Naive thymus-derived CD8-positive, alpha-beta T cell (primary cell): ENCODE data around the gene AAK1. TPM values are rescaled to one million over a fixed set of nuclear protein-coding genes. Genes with fewer than 3 reads are reported as not detected.

Source experiments
- ATAC-seq, 2 donors: fragments of 150-1000 bp; cut with Tn5 transposase in 1 of 2; sonication (Bioruptor Pico), chemical (Tn5 transposase) in 1 of 2; 1 replicate in 1 of 2; 2 replicates in 1 of 2; pipeline ENCODE4 v1.10.0; 2021; ENCODE audit warnings: mild to moderate bottlenecking in 2 of 2, moderate library complexity in 2 of 2
- POLR2A ChIA-PET: fragments of 350-600 bp; sonication (Branson Sonifier 250); formaldehyde crosslinking; loops from one replicate; lab custom pipeline; 2021; ENCODE audit warnings: antibody characterized with exemption; lab: Charles Lee
- DNase-seq, 10 donors: peaks; one replicate each; pipeline versions ENCODE4 v3.0.0 to v3.0.0-alpha.2; 2020 to 2022
- H3K27ac Mint-ChIP-seq, 10 donors: one replicate each; pipeline ENCODE4 v1.8.0; 2020 to 2022; ENCODE audit warnings: mild to moderate bottlenecking in 10 of 10, mixed read lengths in 10 of 10, moderate library complexity in 4 of 10, inconsistent platforms in 1 of 10
- H3K27me3 Mint-ChIP-seq, 5 donors: one replicate each; pipeline ENCODE4 v1.8.0; 2021 to 2022; ENCODE audit warnings: mixed read lengths in 5 of 5
- H3K36me3 Mint-ChIP-seq, 3 donors: one replicate each; pipeline ENCODE4 v1.8.0; 2020 to 2022; ENCODE audit warnings: mixed read lengths in 3 of 3, mild to moderate bottlenecking in 2 of 3, inconsistent platforms in 1 of 3
- H3K4me1 Mint-ChIP-seq, 4 donors: one replicate each; pipeline ENCODE4 v1.8.0; 2021 to 2022; ENCODE audit warnings: mixed read lengths in 4 of 4
- H3K4me3 Mint-ChIP-seq, 10 donors: one replicate each; pipeline ENCODE4 v1.8.0; 2020 to 2022; ENCODE audit warnings: mild to moderate bottlenecking in 10 of 10, mixed read lengths in 10 of 10, moderate library complexity in 6 of 10, inconsistent platforms in 1 of 10
- H3K9me3 Mint-ChIP-seq, 9 donors: one replicate each; pipeline ENCODE4 v1.8.0; 2020 to 2022; ENCODE audit warnings: mixed read lengths in 9 of 9, mild to moderate bottlenecking in 3 of 9, inconsistent platforms in 1 of 9, moderate library complexity in 1 of 9
- polyA plus RNA-seq, 3 donors: library from polyadenylated mRNA; unstranded; fragments of 300-500 nt; fragmentation: Illumina TruSeq; gene quantifications; one replicate each; pipeline ENCODE4 v1.2.3, GENCODE V29; 2021
- total RNA-seq, 8 experiments: library from RNA in 2 of 8; stranded (reverse) in 2 of 8; gene quantifications; one replicate each; pipeline ENCODE4 v1.2.3 and lab custom pipeline; 2021 to 2026

Gene AAK1
- total and polyA plus RNA-seq, 5 experiments from 2014 or later = 59.8 to 222 (median 106) TPM

DNA sequence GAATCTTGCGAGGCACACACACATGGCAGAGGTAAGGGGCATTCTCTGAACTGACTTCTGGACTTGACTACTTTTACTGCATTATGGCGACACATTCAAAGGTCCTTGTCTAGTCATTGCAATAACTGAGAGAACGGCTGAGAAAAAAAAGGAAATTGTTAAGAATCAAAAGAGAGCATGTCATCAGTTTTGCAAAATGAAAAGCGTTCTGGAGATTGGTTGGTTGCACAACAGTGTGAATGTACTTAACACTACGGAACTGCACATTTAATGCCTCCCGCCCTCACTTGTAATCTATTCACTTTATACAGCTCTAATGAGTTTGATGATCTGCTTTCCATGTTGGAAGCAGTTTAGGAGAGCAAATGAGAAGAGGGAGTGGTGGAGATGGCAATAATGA lies 137.8 kb downstream of the AAK1 start:
- DNase-seq = no peak
- no peak for ATAC-seq
- no peak overlapping the region for H3K4me3 Mint-ChIP-seq
- POLR2A ChIA-PET = no interaction called here
- H3K9me3 Mint-ChIP-seq = peaks cover 0 to 5% (median 0%) of the 10 kb centered on the region in 9 donors
- peak overlapping the region in 5 of 10 donors; percentile 2 to 69 (median 15) for H3K27ac Mint-ChIP-seq
- H3K27me3 Mint-ChIP-seq = no peaks in the 10 kb centered on the region
- peaks cover 10 to 20% (median 15%) of the 10 kb centered on the region in 4 donors for H3K4me1 Mint-ChIP-seq
- H3K36me3 Mint-ChIP-seq = peaks cover 23 to 90% (median 36%) of the 10 kb centered on the region in 3 donors

- peak overlapping the region in 6 of 10 donors; percentile 24 to 92 (median 67) for H3K27ac Mint-ChIP-seq
- ATAC-seq = no peak
- H3K9me3 Mint-ChIP-seq = no peaks in the 10 kb centered on the region
- peaks cover 14 to 84% (median 21%) of the 10 kb centered on the region in 3 donors for H3K36me3 Mint-ChIP-seq
- no peak overlapping the region for H3K4me3 Mint-ChIP-seq
- no peaks in the 10 kb centered on the region for H3K27me3 Mint-ChIP-seq
- POLR2A ChIA-PET = interaction anchor here (0.6 to 0.8 kb wide), 3 partner anchors 8 to 239 kb away, joined by 3 to 4 read pairs (median 4); no protein-coding TSS in a partner anchor
- DNase-seq = no peak
- peaks cover 15 to 31% (median 24%) of the 10 kb centered on the region in 4 donors for H3K4me1 Mint-ChIP-seq
Observed at GRCh38 chr2:69501301-69501700, 142.2 kb downstream of the AAK1 start.

DNA sequence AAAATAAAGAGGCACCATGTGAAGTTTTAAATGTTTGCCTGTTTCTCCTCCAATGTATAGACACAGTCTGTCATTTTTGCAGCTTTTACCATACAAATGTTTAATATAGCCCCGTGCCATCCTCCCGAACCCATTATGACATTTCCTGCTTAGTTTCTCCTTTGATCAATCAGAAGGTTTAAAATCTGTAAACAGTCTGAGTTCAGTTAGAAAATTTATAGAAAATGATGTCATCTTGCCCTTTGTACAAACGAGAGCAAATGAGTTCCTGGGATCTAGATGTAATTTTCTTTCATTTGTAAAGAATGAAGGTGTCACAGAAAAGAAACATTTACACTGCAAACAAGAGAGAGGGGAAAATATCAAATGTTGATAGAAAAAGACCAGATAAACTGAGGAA lies 143.6 kb downstream of the AAK1 start:
- peaks cover 5 to 84% (median 13%) of the 10 kb centered on the region in 3 donors for H3K36me3 Mint-ChIP-seq

DNA sequence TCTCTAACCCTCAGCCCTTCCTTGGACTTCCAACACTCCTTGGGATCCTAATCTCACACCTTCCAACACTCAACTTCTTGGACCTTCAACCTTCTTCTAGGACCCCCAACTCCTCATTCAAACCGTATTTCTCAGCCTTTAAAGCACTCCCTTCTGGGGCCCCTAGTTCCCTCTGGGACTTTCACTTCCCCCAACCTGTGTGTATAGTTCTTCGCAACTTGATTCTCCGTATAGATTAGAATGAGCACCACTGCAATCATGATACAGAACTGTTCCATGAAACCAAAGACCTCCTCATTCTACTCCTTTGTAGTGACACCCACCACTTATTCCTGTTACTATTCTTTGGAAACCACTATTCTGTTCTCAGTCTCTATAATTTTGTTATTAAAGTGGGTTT lies 144.3 kb downstream of the AAK1 start:
- POLR2A ChIA-PET = no interaction called here
- H3K4me3 Mint-ChIP-seq = peak overlapping the region in 3 of 10 donors; percentile 1 to 59 (median 46)
- ATAC-seq = peak in 1 of 2 donors; percentile 27

More for the DNA sequence above, 143.6 kb downstream of the AAK1 start:
- Mint-ChIP-seq H3K27me3 (no peaks in the 10 kb centered on the region), H3K9me3 (no peaks in the 10 kb centered on the region), H3K27ac (peak overlapping the region; percentile 77 to 99 (median 92)), H3K4me3 (peak overlapping the region in 8 of 10 donors; percentile 14 to 83 (median 40)), H3K4me1 (peaks cover 15 to 30% (median 23%) of the 10 kb centered on the region in 4 donors)
- ATAC-seq = peak; percentile 87 to 93
- peak in 4 of 10 donors; percentile 9 to 46 (median 26) for DNase-seq
- POLR2A ChIA-PET = no interaction called here

DNA sequence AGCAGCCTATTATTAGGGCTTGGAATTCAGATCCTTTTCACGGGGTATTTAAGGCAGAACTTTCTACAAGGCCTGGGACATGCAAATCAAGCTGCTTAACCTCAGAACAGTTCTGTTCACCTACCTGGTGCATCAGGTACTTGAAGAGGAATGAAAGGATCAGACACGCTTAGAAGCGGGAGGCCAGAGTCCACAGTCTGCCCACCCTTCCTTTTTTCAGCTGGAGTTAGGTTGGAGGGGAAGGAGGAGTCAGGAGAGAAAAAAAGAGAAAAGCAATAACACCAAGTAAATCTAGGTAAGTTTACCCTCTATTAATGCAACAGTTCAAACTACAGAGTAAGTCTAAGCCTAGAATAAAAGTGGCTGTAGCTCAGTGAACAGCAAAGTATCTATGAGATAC lies 147.7 kb downstream of the AAK1 start:
- POLR2A ChIA-PET = no interaction called here
- Mint-ChIP-seq H3K9me3 (no peaks in the 10 kb centered on the region), H3K4me3 (no peak overlapping the region), H3K27ac (peak overlapping the region in 6 of 10 donors; percentile 14 to 77 (median 54)), H3K36me3 (peaks cover 9 to 88% (median 28%) of the 10 kb centered on the region in 3 donors), H3K4me1 (peaks cover 22 to 40% (median 31%) of the 10 kb centered on the region in 4 donors), H3K27me3 (no peaks in the 10 kb centered on the region)
- ATAC-seq (no peak), DNase-seq (no peak)

More for the DNA sequence above, 144.3 kb downstream of the AAK1 start:
- peak overlapping the region; percentile 77 to 99 (median 92) for H3K27ac Mint-ChIP-seq
- H3K27me3 Mint-ChIP-seq = no peaks in the 10 kb centered on the region
- H3K9me3 Mint-ChIP-seq = no peaks in the 10 kb centered on the region
- DNase-seq = no peak
- peaks cover 15 to 30% (median 24%) of the 10 kb centered on the region in 4 donors for H3K4me1 Mint-ChIP-seq
- peaks cover 5 to 85% (median 17%) of the 10 kb centered on the region in 3 donors for H3K36me3 Mint-ChIP-seq

- peaks cover 9 to 89% (median 30%) of the 10 kb centered on the region in 3 donors for H3K36me3 Mint-ChIP-seq
Observed at GRCh38 chr2:69495008-69495407, 148.5 kb downstream of the AAK1 start.

GRCh38 chr2:69494126-69494525 lies 149.4 kb downstream of the AAK1 start:
- no peak for ATAC-seq
- Mint-ChIP-seq H3K27me3 (no peaks in the 10 kb centered on the region), H3K36me3 (peaks cover 6 to 90% (median 28%) of the 10 kb centered on the region in 3 donors), H3K9me3 (no peaks in the 10 kb centered on the region), H3K4me1 (peaks cover 13 to 36% (median 22%) of the 10 kb centered on the region in 4 donors), H3K27ac (peak overlapping the region in 7 of 10 donors; percentile 3 to 84 (median 37)), H3K4me3 (no peak overlapping the region)
- no peak for DNase-seq
- POLR2A ChIA-PET = interaction anchor here (0.5 kb wide), 1 partner anchor 10 kb away, joined by 6 read pairs; no protein-coding TSS in a partner anchor

More at GRCh38 chr2:69495008-69495407, 148.5 kb downstream of the AAK1 start:
- Mint-ChIP-seq H3K27me3 (no peaks in the 10 kb centered on the region), H3K4me3 (no peak overlapping the region), H3K4me1 (peaks cover 20 to 41% (median 27%) of the 10 kb centered on the region in 4 donors), H3K9me3 (no peaks in the 10 kb centered on the region), H3K27ac (peak overlapping the region in 4 of 10 donors; percentile 18 to 77 (median 48))
- DNase-seq (no peak), ATAC-seq (no peak)
- POLR2A ChIA-PET = no interaction called here

GRCh38 chr2:69493268-69493667 lies 150.3 kb downstream of the AAK1 start:
- Mint-ChIP-seq H3K27me3 (no peaks in the 10 kb centered on the region), H3K9me3 (no peaks in the 10 kb centered on the region), H3K4me1 (peaks cover 9 to 33% (median 20%) of the 10 kb centered on the region in 4 donors), H3K36me3 (peaks cover 4 to 89% (median 32%) of the 10 kb centered on the region in 3 donors), H3K27ac (peak overlapping the region in 9 of 10 donors; percentile 48 to 84 (median 66)), H3K4me3 (peak overlapping the region in 1 of 10 donors; percentile 16)
- POLR2A ChIA-PET = no interaction called here
- no peak for DNase-seq
- ATAC-seq = peak in 1 of 2 donors; percentile 25

DNA sequence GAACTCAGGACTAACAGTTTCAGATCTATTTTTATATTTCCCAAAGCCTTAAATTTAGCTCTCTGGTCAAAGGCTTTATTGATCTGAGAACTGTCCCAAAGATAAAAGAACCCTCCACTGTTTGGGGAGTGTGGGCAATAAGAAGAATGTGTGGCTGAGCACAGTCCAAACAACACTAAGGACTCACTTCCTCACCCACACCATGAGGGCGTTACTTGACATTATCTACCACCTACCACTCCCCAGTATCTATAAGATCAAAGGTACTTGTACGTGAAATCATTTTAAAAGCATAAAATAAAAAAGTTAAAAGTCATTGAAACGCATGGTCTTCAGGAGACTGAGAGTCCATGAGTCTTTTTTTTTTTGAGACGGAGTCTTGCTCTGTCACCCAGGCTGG lies 151.7 kb downstream of the AAK1 start:
- H3K9me3 Mint-ChIP-seq = no peaks in the 10 kb centered on the region
- ATAC-seq = no peak
- no peak overlapping the region for H3K4me3 Mint-ChIP-seq
- POLR2A ChIA-PET = no interaction called here
- peaks cover 9 to 33% (median 16%) of the 10 kb centered on the region in 4 donors for H3K4me1 Mint-ChIP-seq
- DNase-seq = no peak
- H3K36me3 Mint-ChIP-seq = peaks cover 4 to 91% (median 34%) of the 10 kb centered on the region in 3 donors
- peak overlapping the region in 8 of 10 donors; percentile 47 to 86 (median 70) for H3K27ac Mint-ChIP-seq
- no peaks in the 10 kb centered on the region for H3K27me3 Mint-ChIP-seq

DNA sequence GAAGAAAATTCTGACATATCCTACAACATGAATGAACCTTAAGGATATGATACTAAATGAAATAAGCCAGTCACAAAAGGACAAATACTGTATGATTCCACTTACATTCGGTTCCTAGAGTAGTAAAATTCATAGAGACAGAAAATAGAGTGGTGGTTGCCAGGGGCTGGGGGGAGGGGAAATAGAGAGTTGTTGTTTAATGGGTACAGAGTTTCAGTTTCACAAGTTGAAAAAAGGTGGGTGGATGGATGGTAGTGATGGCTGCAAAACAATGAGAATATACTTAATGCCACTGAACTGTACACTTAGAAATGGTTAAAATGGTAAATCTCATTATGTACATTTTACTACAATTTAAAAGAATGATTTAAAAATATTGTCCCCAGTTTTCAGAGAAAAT lies 153.1 kb downstream of the AAK1 start:
- peaks cover 10 to 33% (median 17%) of the 10 kb centered on the region in 4 donors for H3K4me1 Mint-ChIP-seq
- POLR2A ChIA-PET = interaction anchor here (0.6 kb wide), 1 partner anchor 334 kb away, joined by 4 read pairs; no protein-coding TSS in a partner anchor
- H3K27ac Mint-ChIP-seq = peak overlapping the region in 9 of 10 donors; percentile 8 to 82 (median 53)
- H3K27me3 Mint-ChIP-seq = no peaks in the 10 kb centered on the region
- ATAC-seq (no peak), DNase-seq (peak in 1 of 10 donors; percentile 31)
- peaks cover 4 to 89% (median 34%) of the 10 kb centered on the region in 3 donors for H3K36me3 Mint-ChIP-seq
- no peaks in the 10 kb centered on the region for H3K9me3 Mint-ChIP-seq
- no peak overlapping the region for H3K4me3 Mint-ChIP-seq

GRCh38 chr2:69489793-69490192 lies 153.7 kb downstream of the AAK1 start:
- Mint-ChIP-seq H3K4me3 (no peak overlapping the region), H3K4me1 (peaks cover 11 to 37% (median 21%) of the 10 kb centered on the region in 4 donors), H3K27me3 (no peaks in the 10 kb centered on the region), H3K9me3 (no peaks in the 10 kb centered on the region), H3K36me3 (peaks cover 4 to 89% (median 32%) of the 10 kb centered on the region in 3 donors), H3K27ac (peak overlapping the region in 6 of 10 donors; percentile 23 to 82 (median 58))
- DNase-seq (no peak), ATAC-seq (no peak)
- POLR2A ChIA-PET = no interaction called here

DNA sequence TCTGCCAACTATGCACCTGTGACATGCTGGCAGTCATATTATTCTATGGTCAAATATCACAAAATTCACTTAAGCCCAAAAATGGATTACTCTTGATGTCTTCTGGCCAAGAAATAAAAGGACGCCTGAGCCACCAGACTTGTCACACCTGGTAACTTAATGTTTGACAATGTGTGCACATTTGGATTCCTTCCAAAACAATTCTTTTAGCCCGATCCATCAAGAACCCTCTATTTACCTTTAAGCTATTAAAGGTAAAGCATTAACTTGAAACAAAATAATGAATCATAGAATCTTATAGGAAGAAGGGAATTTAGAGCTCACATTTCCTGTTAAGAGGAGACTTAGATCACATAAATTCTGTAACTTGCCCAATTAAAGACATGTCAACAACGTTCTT lies 159.8 kb downstream of the AAK1 start:
- Mint-ChIP-seq H3K36me3 (peaks cover 0 to 93% (median 23%) of the 10 kb centered on the region in 3 donors), H3K27me3 (no peaks in the 10 kb centered on the region), H3K4me3 (no peak overlapping the region), H3K27ac (peak overlapping the region in 5 of 10 donors; percentile 7 to 71 (median 42)), H3K9me3 (no peaks in the 10 kb centered on the region), H3K4me1 (peaks cover 10 to 14% (median 11%) of the 10 kb centered on the region in 4 donors)
- POLR2A ChIA-PET = interaction anchor here (0.6 kb wide), 1 partner anchor 819 kb away, joined by 3 read pairs; no protein-coding TSS in a partner anchor
- no peak for DNase-seq
- no peak for ATAC-seq

DNA sequence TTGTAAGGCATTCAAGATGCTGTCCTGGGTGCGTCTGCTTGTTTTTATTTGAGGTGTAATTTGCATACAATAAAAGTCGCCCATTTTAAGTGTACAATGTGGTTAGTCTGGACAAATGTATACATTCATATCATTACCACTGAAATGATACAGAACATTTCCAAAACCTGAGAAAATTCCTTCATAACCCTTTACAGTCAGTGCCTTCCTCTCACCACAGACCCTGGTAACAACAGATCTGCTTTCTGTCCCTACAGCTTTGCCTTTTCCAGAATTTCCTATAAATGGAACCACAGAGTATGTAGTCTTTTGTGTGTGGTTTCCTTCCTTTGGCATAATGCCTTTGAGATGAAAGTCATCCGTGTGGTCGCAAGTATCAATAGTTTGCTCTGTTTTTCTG lies 160.5 kb downstream of the AAK1 start:
- Mint-ChIP-seq H3K4me3 (no peak overlapping the region), H3K9me3 (no peaks in the 10 kb centered on the region), H3K4me1 (peaks cover 9 to 17% (median 15%) of the 10 kb centered on the region in 4 donors), H3K27me3 (no peaks in the 10 kb centered on the region), H3K27ac (peak overlapping the region in 5 of 10 donors; percentile 1 to 56 (median 42)), H3K36me3 (peaks cover 0 to 92% (median 19%) of the 10 kb centered on the region in 3 donors)
- POLR2A ChIA-PET = interaction anchor here (0.6 kb wide), 1 partner anchor 820 kb away, joined by 3 read pairs; no protein-coding TSS in a partner anchor
- DNase-seq (no peak), ATAC-seq (no peak)
